ENCODE results near the gene TMEM154.

The TMEM154 gene

DNA sequence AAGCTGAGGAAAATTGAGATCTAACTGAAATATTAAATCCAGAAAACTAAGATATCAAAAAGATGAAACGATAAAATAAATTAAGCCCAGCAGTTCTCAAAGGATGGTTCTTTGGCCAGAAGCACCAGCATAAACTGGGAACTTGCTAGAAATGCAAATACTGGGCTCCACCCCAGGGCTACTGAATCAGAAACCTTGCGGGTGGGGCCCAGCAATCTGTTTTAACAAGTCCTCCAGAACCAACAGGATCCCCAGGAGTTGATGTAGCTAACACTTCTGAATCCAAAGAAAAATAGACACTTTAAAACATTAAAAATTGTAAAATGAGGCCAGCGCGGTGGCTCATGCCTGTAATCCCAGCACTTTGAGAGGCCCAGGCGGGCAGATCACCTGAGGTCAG is 14.1 kb upstream of the TMEM154 start:
- no peak for DNase-seq

DNA sequence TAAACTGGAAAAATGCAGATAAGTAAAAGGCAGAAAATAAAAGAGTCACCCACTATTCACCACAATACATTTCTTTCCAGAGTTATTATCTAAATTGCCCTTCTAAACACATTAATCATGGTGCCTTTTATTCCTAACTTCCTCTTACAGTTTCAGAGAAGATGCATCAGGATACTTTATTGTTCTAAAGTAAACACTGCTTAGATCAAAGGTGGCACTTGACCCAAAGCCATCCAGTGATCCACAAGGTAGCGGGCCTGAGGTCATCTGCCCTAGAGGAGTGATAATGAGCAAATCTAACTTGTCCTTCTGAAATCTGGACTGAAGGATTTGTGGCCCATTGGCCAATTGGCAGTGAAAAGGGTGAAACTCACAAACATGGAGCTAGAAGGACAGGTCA is 12.0 kb upstream of the TMEM154 start:
- no peak for DNase-seq

DNA sequence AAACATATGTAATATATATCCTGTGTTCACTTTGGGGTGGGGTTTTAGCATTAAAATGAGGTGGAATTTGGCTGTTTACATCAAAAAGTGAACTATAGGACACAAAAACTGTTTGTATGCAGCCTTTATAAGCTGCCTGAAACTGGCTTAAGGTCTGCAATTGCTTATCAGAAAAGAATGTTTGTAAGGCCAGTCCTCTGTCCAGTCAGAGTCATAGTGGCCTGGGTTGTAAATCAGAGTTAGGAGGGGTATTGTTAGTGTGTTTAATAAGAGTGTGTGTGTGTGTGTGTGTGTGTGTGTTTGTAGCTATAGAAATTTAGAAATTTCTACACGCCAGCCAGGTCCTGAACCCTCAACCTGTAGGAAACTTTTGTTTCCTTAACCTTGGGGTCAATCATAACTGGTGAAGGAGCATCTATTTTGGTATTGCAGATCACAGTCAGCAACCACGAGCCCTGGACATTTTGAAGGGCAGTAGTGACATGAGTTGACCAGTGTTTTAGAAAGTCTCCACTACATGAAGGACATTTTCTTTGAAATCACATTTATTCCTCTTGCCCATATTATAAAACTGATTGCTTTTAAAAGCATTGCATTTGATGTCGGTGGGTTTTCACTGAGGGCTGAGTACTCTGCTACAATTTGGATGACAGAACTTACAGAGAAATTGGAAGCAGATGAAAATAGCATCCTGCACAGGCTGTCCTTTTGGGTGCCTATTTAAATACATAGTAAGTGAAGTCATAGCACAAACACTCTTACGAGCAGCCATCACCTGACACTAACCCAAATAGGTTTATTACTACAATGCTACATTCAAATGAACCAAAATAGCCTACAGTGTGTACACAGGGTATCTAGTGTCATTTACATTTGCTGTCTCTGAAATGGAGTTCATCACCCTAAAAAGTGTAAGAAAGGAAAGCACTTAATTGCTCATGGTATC is 11.2 kb upstream of the TMEM154 start:
- DNase-seq: no peak

DNA sequence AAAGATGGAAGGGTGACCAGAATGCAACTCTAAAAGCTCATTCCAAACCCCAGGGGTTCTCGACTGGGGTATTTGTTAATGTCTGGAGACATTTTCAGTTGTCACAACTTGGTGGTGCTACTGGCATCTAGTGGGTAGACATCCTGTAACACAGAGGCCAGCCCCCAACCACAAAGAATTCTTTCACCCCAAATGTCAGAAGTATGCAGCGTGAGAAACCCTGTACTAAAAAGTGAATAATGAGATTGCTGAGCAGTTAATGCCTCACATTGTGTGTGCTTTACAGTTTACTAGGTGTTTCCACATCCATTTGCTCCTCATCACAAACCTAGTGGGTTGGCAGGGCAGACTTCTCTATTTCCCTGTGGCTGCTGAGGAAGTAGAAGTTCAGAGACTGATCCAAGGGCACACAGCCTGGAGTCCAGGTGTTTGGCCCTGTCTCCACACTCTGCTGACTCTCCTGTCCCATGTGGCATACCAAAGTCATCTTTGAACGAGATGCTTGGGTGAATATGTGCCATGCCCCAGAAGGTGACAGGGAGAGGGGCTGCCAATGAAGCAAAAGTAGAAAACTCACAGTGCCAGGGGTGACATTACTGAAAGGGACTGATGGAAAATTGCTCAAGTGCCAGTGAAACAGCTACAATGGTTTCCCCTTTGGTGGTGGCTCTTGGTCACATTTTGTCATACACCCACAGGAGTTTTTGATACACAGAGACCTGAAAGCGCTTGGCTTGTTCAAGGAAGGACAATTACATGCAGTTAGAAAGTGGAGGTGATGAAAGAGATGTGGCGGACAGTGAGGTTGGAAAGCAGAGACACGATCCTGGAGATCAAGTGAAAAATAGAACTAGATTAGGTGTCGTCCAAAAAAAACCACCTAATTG is 10.1 kb upstream of the TMEM154 start:
- no peak for DNase-seq

DNA sequence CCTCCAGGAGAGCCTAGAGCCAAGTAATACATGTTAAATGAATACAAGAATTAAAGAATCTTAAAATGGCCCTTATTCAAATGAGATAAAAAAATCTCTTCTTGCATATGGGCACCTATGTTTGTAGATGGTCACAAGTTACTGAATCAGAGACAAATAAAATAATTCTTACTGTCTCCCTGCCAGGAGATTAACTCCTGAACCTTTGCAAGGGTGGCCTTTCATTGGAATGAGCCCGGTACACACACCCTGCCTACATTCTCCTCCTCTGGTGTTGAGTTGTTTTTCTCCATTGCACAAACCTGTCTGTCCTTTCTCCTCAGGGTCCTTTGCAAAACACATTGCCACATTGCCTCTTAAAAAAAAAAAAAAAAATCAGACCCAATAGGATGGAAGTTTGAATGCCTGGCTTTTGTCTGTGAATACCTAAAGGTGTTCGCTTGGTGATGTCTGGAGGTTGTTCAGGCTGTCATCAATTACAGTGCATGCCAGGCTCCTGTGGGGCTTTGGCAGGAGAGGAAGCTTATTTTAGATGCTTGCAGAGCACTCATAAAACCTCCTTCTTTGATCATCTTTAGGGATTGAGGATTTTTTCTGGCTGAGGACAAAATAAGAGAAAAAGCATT is 8.3 kb upstream of the TMEM154 start:
- DNase-seq: no peak

DNA sequence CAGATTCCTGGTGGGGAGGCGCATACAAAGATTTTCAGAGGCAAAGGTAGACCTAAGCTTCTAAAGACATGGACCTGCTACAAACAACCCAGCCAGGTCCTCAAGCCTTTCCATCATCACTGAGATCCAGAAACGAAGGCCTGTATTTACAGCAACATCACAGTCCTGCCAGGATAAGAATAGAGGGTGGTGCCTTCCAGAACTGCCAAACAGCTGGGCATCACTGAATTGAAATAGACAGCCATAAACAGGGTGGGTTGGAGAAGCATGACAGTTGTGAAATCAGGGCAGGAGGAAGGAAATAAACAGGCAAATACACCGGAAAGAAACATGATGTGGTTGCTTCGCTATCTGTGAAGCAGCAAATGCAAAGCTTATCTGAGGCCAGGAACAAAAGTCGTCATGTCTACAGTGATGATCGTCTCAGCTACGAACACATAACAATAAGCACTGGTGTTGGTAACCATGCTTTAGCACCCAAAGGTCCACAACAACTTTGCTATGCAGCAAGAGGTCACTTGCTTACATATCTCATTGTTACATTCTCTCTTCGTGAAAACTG is 6.7 kb upstream of the TMEM154 start:
- DNase-seq: no peak

DNA sequence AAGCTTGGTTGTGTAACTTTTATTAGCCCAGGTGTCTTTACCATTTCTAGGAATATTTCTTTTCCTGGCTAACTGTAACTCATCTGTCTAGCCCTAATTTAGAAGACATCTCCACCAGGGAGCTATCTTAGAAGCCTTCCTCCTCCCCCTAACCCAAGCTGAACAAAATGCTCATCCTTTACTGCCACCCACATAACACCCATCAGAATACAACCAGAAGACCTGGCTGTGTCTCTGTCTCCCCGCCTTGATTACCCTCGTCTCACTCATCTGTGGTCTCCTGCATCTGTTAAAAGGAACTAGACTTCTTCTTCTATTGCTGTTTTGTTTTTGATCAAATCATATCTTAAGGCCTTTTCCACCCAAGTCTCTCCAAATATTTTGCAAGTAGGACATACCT is 4.8 kb upstream of the TMEM154 start:
- no peak for DNase-seq

DNA sequence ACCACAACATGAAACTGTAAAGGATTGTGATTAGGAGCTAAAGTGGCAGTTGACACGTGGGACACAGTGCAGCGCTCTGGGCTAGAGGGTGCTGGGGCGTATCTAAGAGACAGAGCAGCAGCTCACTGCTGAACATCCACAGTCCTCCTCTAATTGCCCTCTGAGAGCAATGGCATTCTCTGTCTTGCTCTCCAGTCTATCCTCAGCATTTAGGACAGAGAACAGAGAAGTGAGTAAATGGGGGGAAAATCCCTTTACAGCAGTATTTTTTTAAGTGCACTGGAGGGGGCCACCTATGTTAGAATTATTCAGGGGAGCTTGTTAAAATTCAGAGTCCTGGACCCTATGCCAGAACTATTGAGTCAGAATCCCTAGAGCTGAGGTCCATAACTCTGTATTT is 4.2 kb upstream of the TMEM154 start:
- DNase-seq: no peak

DNA sequence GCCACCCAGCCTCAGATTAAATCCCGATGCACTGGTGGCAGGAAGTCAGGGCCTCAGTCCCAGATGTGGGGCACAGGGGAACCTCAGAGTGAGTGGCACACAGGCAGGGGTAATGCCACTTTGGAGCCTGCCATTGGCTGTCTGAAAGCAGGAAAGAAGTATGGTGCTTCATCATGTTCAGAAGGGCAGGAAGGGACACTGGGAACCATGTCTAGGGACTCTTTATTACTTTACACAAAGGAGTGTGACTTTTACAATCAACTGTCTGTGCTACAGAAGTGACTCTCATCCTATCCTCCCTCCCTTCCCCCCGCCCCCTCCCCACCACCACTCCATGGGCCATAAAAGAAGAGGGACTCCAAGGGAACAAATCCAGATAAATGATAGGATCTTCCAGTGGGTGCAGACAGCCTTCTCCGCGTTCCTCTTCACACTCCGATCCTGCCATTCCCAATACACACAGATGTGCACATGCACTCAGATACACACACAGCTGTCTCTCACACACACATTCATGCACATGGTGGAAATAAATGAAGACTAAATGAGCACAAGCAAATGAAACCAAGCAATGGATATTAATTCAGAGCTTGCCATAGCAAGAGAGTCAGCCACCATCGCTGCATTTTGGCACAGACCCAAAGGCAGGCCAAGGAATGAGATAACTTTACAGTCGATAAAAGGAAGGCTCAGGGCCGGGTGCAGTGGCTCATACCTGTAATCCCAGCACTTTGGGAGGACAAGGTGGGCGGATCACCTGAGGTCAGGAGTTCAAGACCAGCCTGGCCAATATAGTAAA is 2.5 kb upstream of the TMEM154 start:
- DNase-seq: no peak

DNA sequence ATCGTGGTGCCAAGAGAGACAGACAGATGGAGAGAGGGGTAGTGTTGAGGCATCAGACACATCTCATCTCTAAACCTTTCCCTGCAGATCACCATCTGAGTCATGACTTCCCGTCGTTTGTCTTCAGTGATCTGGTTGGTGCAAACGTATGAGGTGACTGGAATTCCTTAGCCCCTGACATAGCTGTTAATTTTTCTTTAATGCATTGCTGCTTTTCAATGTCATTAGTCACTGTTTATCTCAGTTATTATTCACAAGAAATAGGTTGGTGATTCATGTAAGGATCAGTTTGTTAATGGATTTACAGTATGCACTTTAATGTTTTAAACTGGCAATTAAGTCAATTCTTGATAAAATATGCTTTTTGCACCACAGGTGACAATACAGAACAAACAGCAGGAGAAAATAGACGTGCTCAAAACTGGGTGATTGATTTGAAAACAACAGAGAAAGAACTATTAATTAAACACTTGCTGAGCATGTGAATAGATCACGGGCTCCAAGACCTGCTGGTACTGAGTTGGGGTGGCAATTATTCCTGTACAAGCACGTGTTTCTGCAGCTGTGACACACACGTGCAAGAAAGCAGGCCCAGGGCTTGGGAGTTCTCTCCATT is 1.3 kb upstream of the TMEM154 start:
- no peak for DNase-seq

DNA sequence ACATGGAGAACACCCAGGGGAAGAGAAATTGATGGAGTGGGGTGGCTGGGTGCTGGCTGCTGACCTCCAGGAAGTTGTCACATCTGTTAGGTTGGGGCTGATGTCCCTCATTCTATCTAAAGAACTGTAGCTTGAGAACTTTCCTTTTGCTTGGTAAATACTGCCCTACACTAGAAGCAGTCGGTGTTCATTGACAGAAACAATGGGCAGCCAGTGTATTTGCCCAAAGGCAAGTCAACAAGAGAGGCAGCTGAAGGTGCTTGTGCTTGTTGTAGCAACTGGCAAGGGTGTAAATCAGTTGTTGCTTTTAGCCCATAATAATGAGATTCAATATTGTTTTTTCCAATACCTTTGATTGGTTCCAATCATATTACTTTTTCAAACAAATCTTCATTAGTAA is 956 bp downstream of the TMEM154 start:
- DNase-seq: no peak

DNA sequence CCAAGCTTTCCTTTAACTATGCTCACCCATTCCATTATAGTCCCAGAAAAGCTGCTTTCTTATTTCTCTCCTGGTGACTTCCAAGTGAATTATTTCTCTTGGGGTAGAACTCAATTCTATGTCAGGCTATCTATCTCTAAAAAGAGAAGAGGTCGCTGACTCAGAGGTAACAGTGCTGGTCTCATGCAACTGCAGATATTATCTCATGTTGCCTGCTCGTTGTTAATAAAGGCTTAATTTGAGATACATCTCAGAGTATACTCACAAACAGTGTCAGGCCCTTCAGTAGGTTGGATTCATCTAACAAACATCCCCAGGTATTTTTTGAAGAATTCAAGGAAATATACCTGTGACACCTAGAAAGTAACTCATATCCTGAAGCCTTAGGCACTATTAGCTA is 2.7 kb downstream of the TMEM154 start:
- no peak for DNase-seq

DNA sequence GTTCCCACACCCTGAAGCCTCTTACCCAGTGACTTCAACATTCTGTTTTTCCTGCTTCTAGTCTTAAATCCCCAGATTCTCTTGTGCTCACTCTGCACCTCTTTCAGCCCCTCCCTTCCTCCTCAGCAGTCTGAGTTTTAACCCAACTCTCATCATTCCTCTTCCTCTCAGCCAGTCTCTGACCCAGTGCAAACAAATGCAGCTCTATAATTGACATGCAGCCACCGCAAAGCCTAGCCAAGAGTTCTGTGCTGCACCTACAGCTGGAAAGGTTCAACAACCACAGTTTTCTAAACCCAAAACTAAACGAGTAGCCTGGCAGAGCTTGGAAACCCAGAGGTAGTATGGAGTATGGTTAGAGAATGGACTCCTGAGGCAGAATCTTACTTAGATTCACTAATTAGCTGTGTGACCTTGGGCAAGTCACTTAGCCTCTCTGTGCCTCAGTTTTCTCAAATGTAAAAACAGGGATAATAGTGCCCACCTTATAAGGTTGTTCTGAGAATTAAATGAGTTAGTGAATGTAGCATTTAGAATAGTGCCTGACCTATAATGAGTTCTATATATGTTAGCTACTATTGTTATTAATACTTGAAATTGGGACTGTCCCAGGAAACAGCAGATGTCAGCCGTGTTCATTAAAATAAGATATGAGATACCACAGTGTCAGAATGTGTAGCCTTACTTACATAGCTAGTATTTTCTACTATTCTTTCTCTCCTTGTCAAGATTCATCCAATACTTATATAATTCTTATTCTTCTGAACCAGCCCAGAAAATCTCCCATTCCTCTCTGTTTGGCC is 3.5 kb downstream of the TMEM154 start:
- DNase-seq: no peak

DNA sequence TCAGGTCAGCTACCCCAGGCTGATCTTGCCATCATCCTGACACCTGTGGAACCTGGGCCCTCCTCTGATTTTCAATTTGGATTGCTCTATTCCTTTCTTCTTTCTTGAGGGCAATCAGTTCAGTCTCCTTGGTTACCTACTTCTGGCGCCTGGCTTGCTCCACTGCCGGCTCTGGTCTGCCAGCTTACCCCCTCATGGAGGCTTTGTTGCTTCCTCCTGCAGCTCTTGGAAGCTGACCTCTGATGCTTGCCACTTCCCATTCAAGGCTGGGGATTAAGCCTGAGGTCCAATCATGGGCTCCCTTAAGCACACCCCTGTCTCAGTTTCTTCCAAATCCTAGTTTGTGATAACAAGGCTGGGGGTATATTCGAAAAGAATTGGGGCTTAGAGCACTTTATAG is 5.4 kb downstream of the TMEM154 start:
- DNase-seq: no peak

DNA sequence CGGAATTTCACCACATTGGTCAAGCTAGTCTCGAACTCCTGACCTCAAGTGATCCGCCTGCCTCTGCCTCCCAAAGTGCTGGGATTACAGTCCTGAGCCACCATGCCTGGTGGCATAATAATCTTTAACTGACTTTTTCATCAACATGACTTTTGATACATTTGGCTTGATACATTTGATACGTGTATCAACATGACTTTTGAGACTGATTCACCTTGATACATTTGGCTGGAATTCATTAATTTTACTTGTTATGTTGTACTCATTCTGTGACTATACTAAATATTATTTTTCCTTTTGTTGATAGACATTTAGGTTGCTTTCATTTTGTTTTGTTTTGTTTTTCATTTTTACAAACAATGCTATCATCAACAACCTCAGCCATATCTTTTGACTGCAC is 6.3 kb downstream of the TMEM154 start:
- DNase-seq: no peak

DNA sequence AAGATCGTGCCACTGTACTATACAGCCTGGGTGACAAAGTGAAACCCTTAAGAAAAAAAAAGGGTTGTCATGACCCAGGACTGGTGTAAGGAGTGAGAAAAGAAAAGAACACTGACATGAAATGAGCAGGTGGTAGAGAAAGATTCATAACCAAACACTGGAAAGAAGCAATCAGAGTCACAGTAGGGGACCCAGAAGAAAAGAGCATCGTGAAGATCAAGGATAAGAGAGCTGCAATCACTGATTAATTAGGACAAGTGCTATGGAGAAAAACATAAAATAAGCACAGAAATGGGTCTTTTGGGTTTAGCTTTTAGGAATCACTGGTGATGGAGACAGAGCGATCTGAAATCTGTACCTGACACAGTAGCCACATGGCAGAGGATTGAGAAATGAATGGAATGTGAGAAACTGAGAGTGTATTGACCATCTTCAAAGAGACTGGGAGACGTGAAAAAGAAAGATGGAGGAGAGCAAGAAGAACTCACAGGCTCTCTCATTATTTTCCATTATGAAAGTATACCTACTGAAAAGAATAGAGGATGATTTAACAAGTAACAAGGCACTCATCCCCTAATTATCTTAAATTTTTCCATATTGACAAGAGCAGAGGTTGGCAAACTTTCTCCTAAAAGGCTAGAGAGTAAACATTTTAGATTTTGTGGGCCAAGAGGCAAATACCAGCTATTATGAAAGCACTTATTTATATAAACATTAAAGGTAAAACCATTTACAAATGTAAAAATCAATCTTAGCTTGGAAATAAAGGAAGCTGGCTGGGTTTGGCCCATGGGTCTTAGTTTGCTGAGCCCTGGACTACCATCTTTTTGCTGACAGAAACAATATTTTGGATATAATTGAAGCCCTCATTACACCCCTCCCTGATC is 7.3 kb downstream of the TMEM154 start:
- no peak for DNase-seq

DNA sequence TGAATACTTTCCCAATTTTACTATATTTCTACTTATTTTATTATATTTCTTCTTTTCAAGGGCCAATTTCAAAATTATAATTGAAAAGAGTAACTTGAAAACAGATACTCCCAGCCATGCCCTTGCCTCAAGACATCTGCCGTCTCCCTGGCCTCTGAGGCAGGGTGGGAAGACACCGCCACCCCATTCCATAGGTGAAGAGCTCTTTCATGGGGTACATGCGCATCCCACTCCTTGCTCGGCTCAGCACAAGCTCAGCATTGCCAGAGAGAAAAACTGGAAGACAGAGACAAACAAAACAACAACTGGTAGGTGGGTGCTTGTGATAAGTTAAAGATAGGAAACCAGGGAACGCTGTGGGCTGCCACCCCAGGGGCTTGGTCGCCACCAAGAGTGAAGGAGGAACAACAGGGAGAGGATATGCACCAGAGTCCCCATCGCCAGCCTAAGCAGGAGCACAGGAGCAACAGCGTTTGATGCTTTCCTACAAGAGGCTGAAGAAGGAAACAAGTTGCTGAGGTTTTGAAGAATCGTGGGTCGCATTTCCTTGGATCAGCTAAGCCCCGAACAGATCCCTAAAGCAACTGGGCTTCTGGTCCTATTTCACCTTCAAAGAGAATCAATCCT is 11.3 kb downstream of the TMEM154 start:
- no peak for DNase-seq

DNA sequence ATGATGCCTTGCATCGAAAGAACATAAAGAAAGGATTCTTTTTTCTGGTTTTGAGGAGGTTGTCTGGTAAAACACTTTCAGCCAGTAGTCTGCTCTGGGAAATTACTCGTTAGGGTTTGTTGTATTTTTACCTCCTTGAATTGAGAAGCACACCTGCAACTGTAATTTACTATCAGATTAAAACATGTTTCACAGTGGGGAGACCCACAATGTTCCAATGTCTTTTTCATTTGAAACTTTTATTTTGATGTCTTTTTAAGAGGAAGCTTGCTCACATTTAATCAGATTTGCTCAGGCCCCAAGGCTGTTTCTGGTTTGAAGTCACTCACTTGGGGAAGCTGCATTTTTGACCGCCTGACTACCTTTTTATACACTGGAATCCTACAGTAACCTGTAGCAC is 12.0 kb downstream of the TMEM154 start:
- no peak for DNase-seq

DNA sequence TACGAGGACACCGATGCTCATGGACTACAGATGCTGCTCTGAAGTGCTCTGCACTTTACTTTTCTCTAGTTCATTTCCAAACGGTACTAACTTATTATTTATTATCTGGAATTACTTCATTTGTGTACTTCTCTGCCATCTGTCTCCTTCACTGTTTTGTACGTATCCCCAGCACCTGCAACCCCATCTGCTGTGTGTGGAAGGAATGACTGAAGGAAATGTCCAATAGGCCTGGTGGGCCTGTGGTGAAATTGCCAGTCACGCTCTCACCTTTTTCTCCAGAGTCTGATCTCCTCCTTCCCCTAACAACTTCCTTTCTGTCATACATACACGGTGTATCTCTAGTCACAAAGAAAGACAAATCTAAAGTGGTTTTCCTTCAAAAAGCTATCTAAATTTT is 12.9 kb downstream of the TMEM154 start:
- DNase-seq: no peak
